A673 (cell line): ENCODE measurements around the gene BAZ1A. TPM values are rescaled to one million over a fixed set of nuclear protein-coding genes. Genes with fewer than 3 reads are reported as not detected.

Experiments
- BruUV-seq: library from RNA; stranded (reverse); fragments of 400-500 nt; replicated peaks from 2 replicates; lab custom pipeline; 2021; lab: Mats Ljungman, UMichigan
- CTCF ChIA-PET: fragments of 300-600 bp; sonication (Branson Sonifier 250); formaldehyde crosslinking; loops from one replicate; lab custom pipeline; 2022; ENCODE audit warnings: antibody characterized with exemption; lab: Charles Lee
- POLR2A ChIA-PET: fragments of 300-600 bp; sonication (Branson Sonifier 250); formaldehyde crosslinking; loops from one replicate; lab custom pipeline; 2022; ENCODE audit warnings: antibody characterized with exemption; ENCODE audit not compliant: low non-redundant PET; lab: Charles Lee
- DNase-seq: peaks from one replicate; pipeline ENCODE4 v3.0.0-alpha.2; 2015; ENCODE audit warnings: low spot score
- H3K27ac ChIP-seq: fragments of 200-600 bp; sonication (generic); 2 replicates; pipeline ENCODE4 v1.5.1; 2016; ENCODE audit warnings: mixed run types, low read depth, mild to moderate bottlenecking, mixed read lengths, antibody characterized with exemption, low read length; ENCODE audit not compliant: poor library complexity, severe bottlenecking
- H3K27me3 ChIP-seq: fragments of 200-600 bp; sonication (generic); replicated peaks from 2 replicates; pipeline ENCODE4 v1.6.1; 2017; ENCODE audit warnings: mixed run types, low read depth, mild to moderate bottlenecking, mixed read lengths, antibody characterized with exemption, low read length; ENCODE audit not compliant: insufficient read depth, poor library complexity
- H3K36me3 ChIP-seq: fragments of 200-600 bp; sonication (generic); 2 replicates; pipeline ENCODE4 v1.6.1; 2016; ENCODE audit warnings: mixed run types, mild to moderate bottlenecking, mixed read lengths, antibody characterized with exemption, low read length; ENCODE audit not compliant: insufficient read depth, poor library complexity, severe bottlenecking
- H3K4me1 ChIP-seq: fragments of 200-600 bp; sonication (generic); 2 replicates; pipeline ENCODE4 v1.6.1; 2017; ENCODE audit warnings: mixed run types, mild to moderate bottlenecking, mixed read lengths, antibody characterized with exemption, low read length; ENCODE audit not compliant: insufficient read depth, poor library complexity, severe bottlenecking
- H3K4me3 ChIP-seq: fragments of 200-600 bp; sonication (generic); 2 replicates; pipeline ENCODE4 v1.5.1; 2016; ENCODE audit warnings: low read depth, mixed run types, mild to moderate bottlenecking, mixed read lengths, low read length; ENCODE audit not compliant: poor library complexity, severe bottlenecking
- H3K9me3 ChIP-seq: fragments of 200-600 bp; sonication (generic); 2 replicates; pipeline ENCODE4 v1.6.1; 2016; ENCODE audit warnings: mixed run types, low read depth, mild to moderate bottlenecking, mixed read lengths, antibody characterized with exemption, low read length; ENCODE audit not compliant: poor library complexity, severe bottlenecking
- EZH2 ChIP-seq: fragments of 200-600 bp; sonication (generic); IDR thresholded peaks from 2 replicates; pipeline ENCODE4 v1.6.1; 2017; ENCODE audit warnings: borderline replicate concordance, low read depth, mild to moderate bottlenecking, mixed read lengths, antibody characterized with exemption, low read length; ENCODE audit not compliant: poor library complexity, severe bottlenecking
- intact Hi-C: fragments of 100-400 bp; cut with micrococcal nuclease; formaldehyde crosslinking; loops from one replicate; pipeline ENCODE4 v1.10.0; 2022; ENCODE audit not compliant: unreplicated experiment
- total RNA-seq: library from RNA; stranded (reverse); gene quantifications from 2 replicates; pipeline ENCODE4 v1.2.3, GENCODE V29; 2021
- TF ChIP-seq, protein P1 (sequence below): fragments of 300-800, 200-600 bp; sonication (generic); conservative IDR thresholded peaks from 2 replicates; pipeline ENCODE4 v1.5.1; 2017; ENCODE audit warnings: low read depth, mild to moderate bottlenecking, antibody characterized with exemption, low read length, moderate library complexity, mixed read lengths

BAZ1A gene
- total RNA-seq, 1 experiment from 2014 or later: 70.3 TPM

DNA sequence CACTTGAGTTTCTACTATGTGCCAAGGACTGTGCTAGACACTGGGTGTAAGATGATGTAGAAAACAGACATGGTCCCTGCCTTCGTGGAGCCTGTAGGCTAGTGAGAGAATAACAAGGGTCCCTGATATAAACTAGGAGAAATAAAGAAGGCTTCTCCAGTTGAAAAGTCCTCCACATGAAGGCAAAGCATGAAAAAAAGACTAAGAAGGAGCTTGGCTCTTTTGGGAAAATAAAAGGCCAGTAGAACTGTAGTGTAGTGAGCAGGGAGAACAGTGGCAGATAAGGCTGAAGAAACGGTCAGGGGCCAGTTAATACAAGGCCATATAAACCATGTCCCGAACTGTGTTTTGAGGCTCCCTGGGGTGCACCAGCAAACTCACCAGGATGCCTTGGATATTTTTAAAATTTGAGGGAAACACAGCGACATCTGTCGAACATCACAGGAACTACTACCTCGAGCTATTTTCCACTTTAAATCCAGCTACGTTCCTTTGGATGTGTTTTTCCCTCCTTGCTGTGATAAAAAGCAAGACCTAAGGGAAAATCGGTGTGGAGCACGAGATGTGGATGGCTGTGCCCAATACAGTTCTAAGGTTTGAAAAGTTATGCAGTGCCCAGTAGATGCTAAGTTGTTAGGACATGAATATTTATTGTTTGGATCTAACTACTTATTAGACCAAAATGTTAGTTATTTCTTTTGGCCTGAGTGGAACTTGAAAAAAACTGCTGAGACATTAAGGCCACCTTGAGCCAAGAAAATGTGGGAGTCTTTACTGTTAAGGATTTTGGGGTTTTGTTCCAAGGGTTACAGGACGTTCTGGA is 152.2 kb downstream of the BAZ1A start:
- DNase-seq: peak; percentile 74
- BruUV-seq: no TSS peak
- no peak for TF ChIP-seq EZH2
- TF ChIP-seq, protein P1, sequence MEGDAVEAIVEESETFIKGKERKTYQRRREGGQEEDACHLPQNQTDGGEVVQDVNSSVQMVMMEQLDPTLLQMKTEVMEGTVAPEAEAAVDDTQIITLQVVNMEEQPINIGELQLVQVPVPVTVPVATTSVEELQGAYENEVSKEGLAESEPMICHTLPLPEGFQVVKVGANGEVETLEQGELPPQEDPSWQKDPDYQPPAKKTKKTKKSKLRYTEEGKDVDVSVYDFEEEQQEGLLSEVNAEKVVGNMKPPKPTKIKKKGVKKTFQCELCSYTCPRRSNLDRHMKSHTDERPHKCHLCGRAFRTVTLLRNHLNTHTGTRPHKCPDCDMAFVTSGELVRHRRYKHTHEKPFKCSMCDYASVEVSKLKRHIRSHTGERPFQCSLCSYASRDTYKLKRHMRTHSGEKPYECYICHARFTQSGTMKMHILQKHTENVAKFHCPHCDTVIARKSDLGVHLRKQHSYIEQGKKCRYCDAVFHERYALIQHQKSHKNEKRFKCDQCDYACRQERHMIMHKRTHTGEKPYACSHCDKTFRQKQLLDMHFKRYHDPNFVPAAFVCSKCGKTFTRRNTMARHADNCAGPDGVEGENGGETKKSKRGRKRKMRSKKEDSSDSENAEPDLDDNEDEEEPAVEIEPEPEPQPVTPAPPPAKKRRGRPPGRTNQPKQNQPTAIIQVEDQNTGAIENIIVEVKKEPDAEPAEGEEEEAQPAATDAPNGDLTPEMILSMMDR: peak; percentile 86
- H3K4me1 ChIP-seq: no peaks in the 10 kb centered on the region
- intact Hi-C loops: loop anchor here (2.0 kb wide), 1 partner anchor 50 kb away; no protein-coding TSS in a partner anchor
- H3K27me3 ChIP-seq: no peaks in the 10 kb centered on the region
- CTCF ChIA-PET: interaction anchor here (0.6 to 2.1 kb wide), 12 partner anchors 10 to 276 kb away, joined by 3 to 11 read pairs (median 4); no protein-coding TSS in a partner anchor
- H3K9me3 ChIP-seq: no peaks in the 10 kb centered on the region
- POLR2A ChIA-PET: no interaction called here
- H3K4me3 ChIP-seq: no peak overlapping the region
- H3K27ac ChIP-seq: no peak overlapping the region
- H3K36me3 ChIP-seq: no peaks in the 10 kb centered on the region

GRCh38 chr14:34721129-34721528 is 154.0 kb downstream of the BAZ1A start:
- ChIA-PET POLR2A (no interaction called here), CTCF (no interaction called here)
- H3K27ac ChIP-seq: no peak overlapping the region
- H3K4me3 ChIP-seq: no peak overlapping the region
- no peaks in the 10 kb centered on the region for H3K9me3 ChIP-seq
- no peak for DNase-seq
- no peaks in the 10 kb centered on the region for H3K36me3 ChIP-seq
- H3K4me1 ChIP-seq: no peaks in the 10 kb centered on the region
- intact Hi-C loops: no loop called here
- H3K27me3 ChIP-seq: no peaks in the 10 kb centered on the region
- BruUV-seq: no TSS peak
- no peak for TF ChIP-seq EZH2
- TF ChIP-seq, protein P1: no peak

- H3K27me3 ChIP-seq: no peaks in the 10 kb centered on the region
- POLR2A ChIA-PET: no interaction called here
- H3K36me3 ChIP-seq: no peaks in the 10 kb centered on the region
- H3K4me1 ChIP-seq: no peaks in the 10 kb centered on the region
- peak; percentile 31 for DNase-seq
- H3K27ac ChIP-seq: no peak overlapping the region
- CTCF ChIA-PET: interaction anchor here (0.6 kb wide), 1 partner anchor 423 kb away, joined by 3 read pairs; no protein-coding TSS in a partner anchor
- TF ChIP-seq, protein P1: no peak
- no peak for TF ChIP-seq EZH2
- intact Hi-C loops: no loop called here
- no TSS peak for BruUV-seq
- no peak overlapping the region for H3K4me3 ChIP-seq
- H3K9me3 ChIP-seq: no peaks in the 10 kb centered on the region
These were observed 156.3 kb downstream of the BAZ1A start for GRCh38 chr14:34718750-34719304.
